ENCODE measurements around the gene DAB2IP.
A peak's percentile ranks its signal among the peaks of the same experiment; 100 is the strongest.

DAB2IP gene

DNA sequence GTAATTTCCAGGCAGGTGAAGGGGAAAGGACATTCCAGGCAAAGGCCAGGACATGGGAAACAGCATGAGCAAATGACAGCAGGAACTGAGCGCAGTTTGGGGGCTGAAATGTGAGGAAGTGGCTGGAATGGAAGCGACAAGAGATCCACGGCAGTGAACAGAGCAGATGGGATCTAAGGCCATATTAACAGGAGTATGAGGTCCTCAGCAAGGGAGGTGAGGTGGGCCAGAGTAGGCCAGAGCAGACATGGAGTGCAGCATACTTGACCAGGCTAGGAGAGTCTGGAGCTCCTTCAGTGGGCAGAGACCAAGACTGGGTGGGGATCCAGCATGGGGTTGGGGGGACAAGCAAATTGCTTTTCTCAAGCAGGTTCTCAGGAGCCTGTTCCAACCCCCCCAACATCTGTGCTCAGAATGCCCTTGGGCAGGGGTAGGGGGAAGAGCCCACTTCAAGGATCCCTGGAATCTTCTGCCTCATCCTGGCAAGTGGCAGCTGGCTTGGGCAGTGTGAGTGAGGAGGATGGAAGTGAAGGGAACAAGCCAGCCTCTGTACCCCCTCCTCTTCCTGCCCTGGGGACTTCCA, 34.5 kb downstream of the DAB2IP start:
- Histone ChIP-seq H3K9me3 (ENCODE audit: control insufficient read depth, insufficient read depth, low read length) (no peaks in the 10 kb centered on the region), H3K27me3 (ENCODE audit: control insufficient read depth, low read length) (peaks cover 6% of the 10 kb centered on the region; the same call in 1 of the 2 replicates), H3K79me2 (ENCODE audit: control insufficient read depth, low read length) (no peaks in the 10 kb centered on the region), H4K20me1 (ENCODE audit: control insufficient read depth, insufficient read depth, low read depth, low read length) (no peaks in the 10 kb centered on the region), H3K4me2 (ENCODE audit: low read length) (no peak overlapping the region), H3K9me2 (replicated peaks; ENCODE audit: control insufficient read depth, low read length) (no peaks in the 10 kb centered on the region), H3K4me1 (ENCODE audit: control insufficient read depth, low read length) (peaks cover 3% of the 10 kb centered on the region; the same call in 1 of the 2 replicates), H3K36me3 (ENCODE audit: control insufficient read depth, low read length) (no peaks in the 10 kb centered on the region), H3K4me3 (ENCODE audit: low read length) (no peak overlapping the region), H3F3A (ENCODE audit: control insufficient read depth, insufficient read depth) (no peaks in the 10 kb centered on the region), H3K27ac (ENCODE audit: low read depth, low read length) (no peak overlapping the region)
- no peak for TF ChIP-seq EZH2phosphoT487 (IDR thresholded peaks at IDR 0.05; ENCODE audit: borderline replicate concordance, low read length)
- no peak for TF ChIP-seq CTCF (IDR thresholded peaks at IDR 0.05; ENCODE audit: low read depth, low read length, poor library complexity, severe bottlenecking)

DNA sequence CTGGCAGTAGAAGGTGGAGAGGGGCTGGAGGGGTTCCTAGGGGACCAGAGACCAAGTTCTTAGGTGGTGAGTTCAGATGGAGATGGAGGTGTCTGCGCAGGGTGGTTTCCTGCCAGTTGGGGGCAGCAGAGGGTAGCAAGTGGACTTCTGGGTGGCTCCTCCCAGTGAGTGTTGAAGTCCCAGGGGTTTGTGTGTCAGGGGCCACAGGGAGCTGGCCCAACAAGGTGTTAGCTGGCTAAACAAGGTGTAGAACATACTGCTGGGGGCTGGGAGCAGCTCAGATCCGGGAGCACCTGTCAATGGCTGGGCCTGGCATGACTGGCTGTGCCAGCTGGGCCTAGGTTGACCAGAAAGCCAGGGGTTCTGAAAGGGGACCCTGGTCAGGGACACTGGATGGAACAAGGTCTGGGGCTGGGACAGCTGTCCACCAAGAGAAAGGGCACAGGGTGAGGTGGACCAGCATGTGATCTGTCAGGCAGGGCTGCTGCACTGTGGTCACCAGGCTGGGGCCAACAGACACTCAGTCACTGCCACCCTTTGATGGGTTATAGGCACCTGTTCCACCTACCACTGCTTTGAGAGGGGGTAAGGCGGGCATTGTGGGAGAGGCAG, 35.6 kb downstream of the DAB2IP start:
- Histone ChIP-seq H3K27me3 (ENCODE audit: control insufficient read depth, low read length) (peaks cover 6% of the 10 kb centered on the region; the same call in 1 of the 2 replicates), H3K4me3 (ENCODE audit: low read length) (no peak overlapping the region), H3K36me3 (ENCODE audit: control insufficient read depth, low read length) (no peaks in the 10 kb centered on the region), H3K27ac (ENCODE audit: low read depth, low read length) (no peak overlapping the region), H3F3A (ENCODE audit: control insufficient read depth, insufficient read depth) (no peaks in the 10 kb centered on the region), H4K20me1 (ENCODE audit: control insufficient read depth, insufficient read depth, low read depth, low read length) (no peaks in the 10 kb centered on the region), H3K4me2 (ENCODE audit: low read length) (no peak overlapping the region), H3K9me3 (ENCODE audit: control insufficient read depth, insufficient read depth, low read length) (no peaks in the 10 kb centered on the region), H3K9me2 (replicated peaks; ENCODE audit: control insufficient read depth, low read length) (no peaks in the 10 kb centered on the region), H3K4me1 (ENCODE audit: control insufficient read depth, low read length) (peaks cover 3% of the 10 kb centered on the region; the same call in 1 of the 2 replicates), H3K79me2 (ENCODE audit: control insufficient read depth, low read length) (no peaks in the 10 kb centered on the region)
- peak; percentile 96 for TF ChIP-seq CTCF (IDR thresholded peaks at IDR 0.05; ENCODE audit: low read depth, low read length, poor library complexity, severe bottlenecking)
- no peak for TF ChIP-seq EZH2phosphoT487 (IDR thresholded peaks at IDR 0.05; ENCODE audit: borderline replicate concordance, low read length)

- Histone ChIP-seq H3K36me3 (ENCODE audit: control insufficient read depth, low read length) (no peaks in the 10 kb centered on the region), H3K9me2 (replicated peaks; ENCODE audit: control insufficient read depth, low read length) (no peaks in the 10 kb centered on the region), H3K27me3 (ENCODE audit: control insufficient read depth, low read length) (peaks cover 6% of the 10 kb centered on the region; the same call in 1 of the 2 replicates), H3K4me1 (ENCODE audit: control insufficient read depth, low read length) (peaks cover 3% of the 10 kb centered on the region; the same call in 1 of the 2 replicates), H3K27ac (ENCODE audit: low read depth, low read length) (no peak overlapping the region), H3K9me3 (ENCODE audit: control insufficient read depth, insufficient read depth, low read length) (no peaks in the 10 kb centered on the region), H3K79me2 (ENCODE audit: control insufficient read depth, low read length) (no peaks in the 10 kb centered on the region), H4K20me1 (ENCODE audit: control insufficient read depth, insufficient read depth, low read depth, low read length) (no peaks in the 10 kb centered on the region), H3K4me2 (ENCODE audit: low read length) (no peak overlapping the region), H3F3A (ENCODE audit: control insufficient read depth, insufficient read depth) (no peaks in the 10 kb centered on the region), H3K4me3 (ENCODE audit: low read length) (no peak overlapping the region)
- TF ChIP-seq CTCF (IDR thresholded peaks at IDR 0.05; ENCODE audit: low read depth, low read length, poor library complexity, severe bottlenecking) (no peak), EZH2phosphoT487 (IDR thresholded peaks at IDR 0.05; ENCODE audit: borderline replicate concordance, low read length) (no peak)
Observed at GRCh38 chr9:121688146-121688680, 36.8 kb downstream of the DAB2IP start.
